ENCODE data around the gene GPN3.
"Not testable (repeated sequence)": the region's sequence is repeated elsewhere in the genome, so short reads cannot be mapped to it uniquely, and the experiment has no call there.

Gene GPN3

DNA sequence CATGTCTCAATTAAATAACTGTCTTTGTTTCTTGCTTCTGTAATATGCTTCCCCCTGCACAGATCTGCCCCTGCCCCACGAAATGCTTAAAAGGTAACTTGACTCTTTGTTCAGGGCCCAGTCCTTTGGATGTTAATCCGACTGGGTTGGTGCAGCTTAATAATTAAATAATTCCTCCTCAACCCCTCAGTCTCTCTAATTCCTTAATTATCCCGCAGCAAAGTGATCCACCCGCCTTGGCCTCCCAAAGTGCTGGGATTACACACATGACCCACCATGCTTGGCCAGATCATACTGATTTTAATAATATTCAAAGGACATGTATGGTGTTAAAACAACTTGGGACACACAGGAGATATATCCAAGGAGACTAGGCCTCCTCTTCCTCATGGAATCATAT lies 46.4 kb downstream of the GPN3 start:
- DNase-seq (ENCODE audit: low read depth) = no peak
- TF ChIP-seq, protein P1, sequence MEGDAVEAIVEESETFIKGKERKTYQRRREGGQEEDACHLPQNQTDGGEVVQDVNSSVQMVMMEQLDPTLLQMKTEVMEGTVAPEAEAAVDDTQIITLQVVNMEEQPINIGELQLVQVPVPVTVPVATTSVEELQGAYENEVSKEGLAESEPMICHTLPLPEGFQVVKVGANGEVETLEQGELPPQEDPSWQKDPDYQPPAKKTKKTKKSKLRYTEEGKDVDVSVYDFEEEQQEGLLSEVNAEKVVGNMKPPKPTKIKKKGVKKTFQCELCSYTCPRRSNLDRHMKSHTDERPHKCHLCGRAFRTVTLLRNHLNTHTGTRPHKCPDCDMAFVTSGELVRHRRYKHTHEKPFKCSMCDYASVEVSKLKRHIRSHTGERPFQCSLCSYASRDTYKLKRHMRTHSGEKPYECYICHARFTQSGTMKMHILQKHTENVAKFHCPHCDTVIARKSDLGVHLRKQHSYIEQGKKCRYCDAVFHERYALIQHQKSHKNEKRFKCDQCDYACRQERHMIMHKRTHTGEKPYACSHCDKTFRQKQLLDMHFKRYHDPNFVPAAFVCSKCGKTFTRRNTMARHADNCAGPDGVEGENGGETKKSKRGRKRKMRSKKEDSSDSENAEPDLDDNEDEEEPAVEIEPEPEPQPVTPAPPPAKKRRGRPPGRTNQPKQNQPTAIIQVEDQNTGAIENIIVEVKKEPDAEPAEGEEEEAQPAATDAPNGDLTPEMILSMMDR (conservative IDR thresholded peaks at IDR 0.05; ENCODE audit: control insufficient read depth, insufficient read depth, low read depth, low read length) = no peak
- H3K4me3 ChIP-seq (ENCODE audit: control insufficient read depth, low read depth, low read length) = no peak overlapping the region

DNA sequence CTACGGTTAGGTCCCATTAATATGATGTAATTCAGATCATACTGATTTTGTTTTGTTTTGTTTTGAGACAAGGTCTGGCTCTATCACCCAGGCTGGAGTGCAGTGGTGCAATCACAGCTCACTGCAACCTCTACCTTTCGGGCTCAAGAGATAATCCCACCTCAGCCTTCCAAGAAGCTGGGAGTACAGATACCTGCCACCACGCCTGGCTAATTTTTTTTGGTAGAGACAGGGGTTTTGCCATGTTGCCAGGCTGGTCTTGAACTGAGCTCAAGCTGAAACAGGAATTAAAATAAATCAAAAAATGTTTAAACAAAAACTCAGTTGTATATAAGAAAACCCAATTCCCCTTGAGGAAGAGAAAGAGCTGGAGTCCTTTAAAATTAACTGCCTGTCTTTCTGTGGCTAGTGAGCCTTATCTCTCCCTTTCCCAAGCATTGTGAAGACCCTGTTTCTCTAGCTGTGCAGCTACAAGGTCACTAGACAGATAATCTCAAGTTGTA lies 46.8 kb downstream of the GPN3 start:
- H3K4me3 ChIP-seq (ENCODE audit: control insufficient read depth, low read depth, low read length) = no peak overlapping the region
- DNase-seq (ENCODE audit: low read depth) = no peak
- TF ChIP-seq, protein P1 (conservative IDR thresholded peaks at IDR 0.05; ENCODE audit: control insufficient read depth, insufficient read depth, low read depth, low read length) = no peak

DNA sequence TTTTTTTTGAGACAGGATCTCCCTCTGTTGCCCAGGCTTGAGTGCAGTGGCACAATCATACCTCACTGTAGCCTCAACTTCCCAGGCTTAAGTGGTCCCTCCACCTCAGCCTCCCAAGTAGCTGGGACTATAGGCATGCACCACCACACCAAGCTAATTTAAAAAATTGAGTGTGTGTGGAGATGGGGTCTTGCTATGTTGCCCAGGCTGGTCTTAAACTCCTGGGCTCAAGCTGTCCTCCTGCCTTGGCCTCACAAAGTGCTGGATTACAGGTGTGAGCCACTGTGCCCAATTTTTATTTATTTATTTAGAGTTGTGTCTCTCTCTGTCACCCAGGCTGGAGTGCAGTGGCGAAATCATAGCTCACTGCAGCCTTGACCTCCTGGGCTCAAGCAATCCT lies 47.4 kb downstream of the GPN3 start:
- not testable (repeated sequence) for H3K4me3 ChIP-seq (ENCODE audit: control insufficient read depth, low read depth, low read length); DNase-seq (ENCODE audit: low read depth)

DNA sequence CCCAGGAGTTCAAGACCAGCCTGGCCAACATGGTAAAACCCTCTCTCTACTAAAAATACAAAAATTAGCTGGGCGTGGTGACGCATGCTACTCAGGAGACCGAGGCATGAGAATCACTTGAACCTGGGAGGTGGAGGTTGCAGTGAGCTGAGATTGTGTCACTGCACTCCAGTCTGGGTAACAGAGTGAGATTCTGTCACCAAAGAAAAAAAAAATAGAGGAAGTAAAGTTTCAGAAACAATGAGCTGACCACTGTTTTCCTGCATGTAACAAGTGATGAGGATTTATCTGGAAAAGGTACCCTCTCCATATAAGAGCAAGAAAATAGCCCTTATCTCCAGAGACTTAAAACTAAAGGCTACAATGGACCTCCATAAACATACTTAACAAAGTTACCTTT lies 50.9 kb downstream of the GPN3 start:
- H3K4me3 ChIP-seq (ENCODE audit: control insufficient read depth, low read depth, low read length); DNase-seq (ENCODE audit: low read depth): not testable (repeated sequence)

DNA sequence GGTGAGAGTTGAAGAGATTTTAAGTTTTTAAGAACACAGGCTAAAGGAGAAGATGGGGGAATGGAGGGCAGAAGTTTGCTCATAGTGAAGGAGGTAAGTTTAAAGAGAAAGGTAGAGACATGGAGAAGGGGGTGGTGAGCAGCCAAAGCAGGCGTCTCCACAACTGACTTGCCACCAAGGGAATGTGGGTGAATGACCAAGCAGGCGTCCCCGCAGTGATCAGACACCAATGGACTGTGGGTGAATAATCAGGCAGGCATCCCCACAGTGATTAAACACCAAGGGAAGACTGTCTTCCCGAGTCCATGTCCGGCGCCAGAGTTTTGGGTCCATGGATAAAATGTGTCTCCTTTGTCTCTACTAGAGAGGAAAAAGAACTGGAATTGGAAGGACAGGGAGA lies 58.0 kb downstream of the GPN3 start:
- not testable (repeated sequence) for H3K4me3 ChIP-seq (ENCODE audit: control insufficient read depth, low read depth, low read length); DNase-seq (ENCODE audit: low read depth)

DNA sequence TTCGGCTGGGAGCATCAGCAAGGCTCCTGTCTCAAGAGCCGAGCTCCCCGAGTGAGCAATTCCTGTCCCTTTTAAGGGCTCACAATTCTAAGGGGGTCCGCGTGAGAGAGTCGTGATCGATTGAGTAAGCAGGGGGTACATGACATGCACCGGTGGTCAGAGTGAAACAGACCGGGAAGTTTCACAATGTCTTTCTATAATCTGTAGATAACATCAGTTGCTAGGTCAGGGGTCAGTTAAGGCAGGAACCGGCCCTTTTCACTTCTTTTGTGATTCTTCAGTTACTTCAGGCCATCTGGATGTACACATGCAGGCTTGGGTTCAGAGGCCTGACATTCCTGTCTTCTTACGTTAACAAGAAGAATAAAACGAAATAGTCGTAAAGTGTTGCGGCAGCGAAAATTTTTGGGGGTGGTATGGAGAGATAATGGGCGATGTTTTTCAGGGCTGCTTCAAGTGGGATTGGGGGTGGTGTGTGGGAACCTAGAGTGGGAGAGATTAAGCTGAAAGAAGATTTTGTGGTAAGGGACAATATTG lies 62.9 kb downstream of the GPN3 start:
- not testable (repeated sequence) for H3K4me3 ChIP-seq (ENCODE audit: control insufficient read depth, low read depth, low read length); DNase-seq (ENCODE audit: low read depth)

DNA sequence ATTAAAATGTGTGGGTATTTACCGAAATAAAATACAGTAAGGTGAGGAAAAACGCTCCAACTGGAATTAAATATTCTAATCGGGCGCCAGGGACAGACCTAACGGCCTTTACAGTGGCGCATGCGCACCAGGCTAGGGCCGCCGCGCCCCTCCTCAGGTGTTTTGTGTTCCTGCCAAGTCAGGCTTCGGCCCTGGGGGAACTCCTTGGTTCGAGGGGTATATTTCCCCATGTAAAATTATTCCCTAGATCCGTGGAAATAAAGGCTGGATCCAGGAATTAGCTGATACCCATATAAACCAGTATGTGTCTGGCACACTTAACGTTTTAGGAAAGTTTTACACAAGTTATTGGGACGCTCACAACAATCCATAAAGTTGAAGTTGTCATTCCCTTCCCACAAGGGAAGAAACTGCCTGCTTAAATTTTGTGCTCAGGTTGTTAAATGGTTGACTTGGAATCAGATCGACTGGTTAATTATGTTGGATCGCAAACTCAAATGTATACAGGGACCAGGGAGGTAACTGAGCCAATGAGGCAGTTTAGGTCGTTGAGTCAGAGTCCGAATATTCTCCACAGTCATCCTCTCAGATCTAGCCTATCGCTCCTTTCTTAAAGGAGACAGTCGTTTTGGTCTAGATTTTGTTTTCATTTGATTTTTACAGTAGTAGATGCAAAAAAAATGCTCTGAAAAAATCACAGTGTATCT lies 63.9 kb downstream of the GPN3 start:
- DNase-seq (ENCODE audit: low read depth) = peak; percentile 56

DNA sequence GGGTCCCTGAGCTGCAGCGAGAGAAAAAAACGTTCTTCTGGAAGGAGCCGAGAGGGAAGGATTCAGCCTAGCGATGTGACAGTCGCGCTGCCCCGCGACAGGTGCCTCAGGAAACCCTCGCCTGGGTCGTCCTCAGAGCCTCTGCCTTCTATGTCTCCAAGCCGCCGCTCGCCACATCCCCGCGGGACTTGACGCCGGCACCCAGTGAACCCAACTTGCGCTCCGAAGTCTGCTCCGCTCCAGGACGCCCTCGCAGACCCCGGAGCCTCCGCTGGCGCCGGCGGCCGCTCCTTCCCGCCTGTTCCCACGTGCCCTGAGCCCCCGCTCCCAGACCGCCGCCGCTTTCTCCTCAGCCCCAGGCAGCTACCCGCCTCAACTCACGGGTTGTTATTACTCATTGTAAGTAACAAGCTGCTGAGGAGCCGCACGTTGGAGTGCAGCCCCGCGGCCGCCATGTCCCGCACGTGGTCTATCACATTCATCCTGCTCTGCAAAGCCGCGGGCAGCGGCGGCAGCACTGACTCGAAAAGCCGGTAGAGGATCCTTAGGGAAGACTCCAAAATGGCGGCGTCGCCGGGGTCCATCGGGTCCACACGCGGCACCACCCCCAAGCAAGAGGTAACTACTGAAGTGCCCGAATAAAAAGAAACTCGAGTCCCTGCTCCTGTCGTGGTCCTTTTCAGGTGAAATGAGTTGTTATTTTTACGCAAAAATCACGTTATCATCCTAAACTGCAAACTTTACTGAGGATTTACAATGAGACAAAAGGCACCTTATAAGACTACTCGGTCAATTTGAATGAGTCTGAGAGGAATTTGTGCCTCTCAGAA lies 64.7 kb downstream of the GPN3 start, which contains the start of gene ANAPC7:
ANAPC7 (minus strand) TSS at position 563 of the 830 bp plus-strand sequence; CDS start at position 482, 81 bp downstream.
- peak within 1 kb of the TSS; percentile 90 for H3K4me3 ChIP-seq (ENCODE audit: control insufficient read depth, low read depth, low read length)
- TF ChIP-seq, protein P1 (conservative IDR thresholded peaks at IDR 0.05; ENCODE audit: control insufficient read depth, insufficient read depth, low read depth, low read length) = no peak
- DNase-seq (ENCODE audit: low read depth) = peak; percentile 88

More for the DNA sequence above, 63.9 kb downstream of the GPN3 start:
- peak overlapping the region; percentile 90 for H3K4me3 ChIP-seq (ENCODE audit: control insufficient read depth, low read depth, low read length)
- TF ChIP-seq, protein P1 (conservative IDR thresholded peaks at IDR 0.05; ENCODE audit: control insufficient read depth, insufficient read depth, low read depth, low read length) = no peak
